H1 (cell line): Measurements from ENCODE around the gene RAVER2. TPM values are rescaled to one million over a fixed set of nuclear protein-coding genes. Genes with fewer than 3 reads are reported as not detected.

Experiments used
- CTBP2 ChIP-seq: IDR thresholded peaks from 2 replicates; pipeline ENCODE4 v1.7.0; 2011; ENCODE audit warnings: borderline replicate concordance, mild to moderate bottlenecking, moderate library complexity, mixed read lengths, low read length; ENCODE audit not compliant: insufficient read depth, insufficient read length
- EP300 ChIP-seq, 2 experiments: IDR thresholded peaks; 1 replicate in 1 of 2; 2 replicates in 1 of 2; pipeline ENCODE4 v1.6.1; 2011 to 2012; ENCODE audit warnings: low read depth in 2 of 2, low read length in 2 of 2, mild to moderate bottlenecking in 2 of 2, borderline replicate concordance in 1 of 2, inconsistent platforms in 1 of 2, moderate library complexity in 1 of 2
- MAX ChIP-seq: IDR thresholded peaks from 2 replicates; pipeline ENCODE4 v1.6.1; 2012; ENCODE audit warnings: inconsistent platforms
- RBBP5 ChIP-seq: IDR thresholded peaks from 2 replicates; pipeline ENCODE4 v1.7.1; 2012; ENCODE audit warnings: low read depth, mild to moderate bottlenecking, inconsistent platforms, low read length, moderate library complexity, borderline replicate concordance
- SP2 ChIP-seq: IDR thresholded peaks from 2 replicates; pipeline ENCODE4 v1.6.1; 2012; ENCODE audit warnings: mild to moderate bottlenecking, low read length, inconsistent platforms
- SP4 ChIP-seq: IDR thresholded peaks from 2 replicates; pipeline ENCODE4 v1.6.1; 2012; ENCODE audit warnings: low read length, inconsistent platforms
- SRF ChIP-seq: IDR thresholded peaks from 2 replicates; pipeline ENCODE4 v1.6.1; 2011; ENCODE audit warnings: mild to moderate bottlenecking, low read depth, low read length, moderate library complexity
- TAF1 ChIP-seq: IDR thresholded peaks from 2 replicates; pipeline ENCODE4 v1.6.1; 2011; ENCODE audit warnings: mild to moderate bottlenecking, low read depth, low read length
- TAF7 ChIP-seq: optimal IDR thresholded peaks from 2 replicates; pipeline ENCODE3; 2011; ENCODE audit warnings: low read depth, mild to moderate bottlenecking, inconsistent platforms, low read length, moderate library complexity, borderline replicate concordance
- polyA plus RNA-seq, 7 experiments: library from polyadenylated mRNA; depleted of rRNA in 3 of 7; stranded (reverse) in 5 of 7; unstranded in 2 of 7; fragments of >200 nt in 5 of 7; fragments of 200-250 nt in 2 of 7; gene quantifications; 1 replicate in 5 of 7; 2 replicates in 1 of 7; 4 replicates in 1 of 7; pipeline versions ENCODE4 v1.2.1 to v1.2.3, GENCODE V29; 2011 to 2013; ENCODE audit warnings: missing spikeins in 2 of 7, mixed read lengths in 2 of 7
- total RNA-seq: library from RNA; stranded (reverse); fragmentation: NEBNext Ultra II Directional; extraction: Animal tissue kit (Norgen Biotek cat#: 25700); gene quantifications from 2 replicates; pipeline ENCODE4 v1.2.1, GENCODE V29; 2021

The RAVER2 gene
- total and polyA plus RNA-seq, 2 of the 8 experiments (the other 6 are each of a cell fraction or from before 2014, with no cell fraction given), result 10.5 to 19.5 TPM

GRCh38 chr1:64830030-64830651, 85.3 kb downstream of the RAVER2 start (continued):
- TF ChIP-seq SP4, result no peak
- TF ChIP-seq SP2, result no peak
- TF ChIP-seq SRF, result no peak
- TF ChIP-seq RBBP5, result no peak
- no peak for TF ChIP-seq TAF1
- no peak for TF ChIP-seq EP300 (IDR thresholded peaks at IDR 0.05; ENCODE audit: borderline replicate concordance in 1 of 2, low read depth in 2 of 2, low read length in 2 of 2)
- TF ChIP-seq TAF7, result no peak
- TF ChIP-seq CTBP2, result no peak
- no peak for TF ChIP-seq MAX
- TF ChIP-seq, all 59 proteins: peak for 0
